Coronary artery (tissue), 2 donors: Measurements from ENCODE around the gene IFNL1.
A peak's percentile ranks its signal among the peaks of the same experiment; 100 is the strongest.
"Not testable (repeated sequence)": the region's sequence is repeated elsewhere in the genome, so short reads cannot be mapped to it uniquely, and the experiment has no call there.

Experiments used
- DNase-seq: peaks from one replicate; pipeline ENCODE4 v3.0.0-alpha.2; 2017; ENCODE audit warnings: low spot score
- H3K27ac ChIP-seq, 2 donors: fragments of 200-600 bp; sonication (generic); one replicate each; pipeline ENCODE4 v1.5.1; 2016 to 2019
- H3K4me3 ChIP-seq: fragments of 200-600 bp; sonication (generic); 2 replicates; pipeline ENCODE4 v1.5.1; 2016; ENCODE audit warnings: mild to moderate bottlenecking, moderate library complexity
- CTCF ChIP-seq: fragments of 200-600 bp; sonication (generic); IDR thresholded peaks from one replicate; pipeline ENCODE4 v1.5.1; 2019; ENCODE audit warnings: antibody characterized with exemption

The IFNL1 gene

GRCh38 chr19:39325778-39326665, 29.8 kb downstream of the IFNL1 start:
- Histone ChIP-seq H3K27ac (no peak overlapping the region), H3K4me3 (no peak overlapping the region)
- no peak for DNase-seq
- TF ChIP-seq CTCF, result no peak

GRCh38 chr19:39327363-39328045, 31.3 kb downstream of the IFNL1 start:
- no peak for TF ChIP-seq CTCF
- H3K27ac ChIP-seq, result no peak overlapping the region
- DNase-seq, result no peak
- H3K4me3 ChIP-seq, result no peak overlapping the region

- Histone ChIP-seq H3K27ac (no peak overlapping the region), H3K4me3 (no peak overlapping the region)
- peak; percentile 91 for TF ChIP-seq CTCF
- peak; percentile 83 for DNase-seq
Measured at GRCh38 chr19:39328046-39328705, 32.0 kb downstream of the IFNL1 start.

GRCh38 chr19:39329948-39330347, 33.7 kb downstream of the IFNL1 start:
- TF ChIP-seq CTCF, result no peak
- H3K27ac ChIP-seq, result no peak overlapping the region
- no peak overlapping the region for H3K4me3 ChIP-seq
- DNase-seq, result no peak

- Histone ChIP-seq H3K27ac (no peak overlapping the region), H3K4me3 (no peak overlapping the region)
- no peak for DNase-seq
- TF ChIP-seq CTCF, result no peak
Measured at GRCh38 chr19:39332293-39332692, 36.1 kb downstream of the IFNL1 start.

GRCh38 chr19:39332738-39333137, 36.5 kb downstream of the IFNL1 start:
- not testable (repeated sequence) for DNase-seq, H3K4me3 ChIP-seq

GRCh38 chr19:39333507-39333906, 37.3 kb downstream of the IFNL1 start:
- TF ChIP-seq CTCF, result no peak
- Histone ChIP-seq H3K27ac (no peak overlapping the region), H3K4me3 (no peak overlapping the region)
- DNase-seq, result no peak

More at GRCh38 chr19:39332738-39333137, 36.5 kb downstream of the IFNL1 start:
- not testable (repeated sequence) for H3K27ac ChIP-seq
